HG03558 (cell line): Measurements from ENCODE around the gene OR4C6.
A peak's percentile ranks its signal among the peaks of the same experiment; 100 is the strongest.

Experiments used
- ATAC-seq: cut with Tn5 transposase; IDR thresholded peaks from one replicate; pipeline ENCODE4 v1.9.1; 2021; ENCODE audit warnings: moderate number of reproducible peaks; ENCODE audit not compliant: unreplicated experiment; ENCODE audit errors: extremely low read depth

The OR4C6 gene

GRCh38 chr11:55661901-55662300 lies at the start of gene OR4C6:
Gene OR4C6 (plus strand): TSS chr11:55662201. CDS start chr11:55665167, 2,966 bp downstream.
- no peak for ATAC-seq

- ATAC-seq, result no peak
Measured at GRCh38 chr11:55624531-55624930, 37.5 kb upstream of the OR4C6 start.

GRCh38 chr11:55634813-55635212 lies 27.2 kb upstream of the OR4C6 start, which contains the start of gene OR4P4:
Gene OR4P4 (plus strand): TSS chr11:55635113.
- ATAC-seq, result no peak

GRCh38 chr11:55648027-55648426 lies 14.0 kb upstream of the OR4C6 start, which contains the start of gene OR4S2:
Gene OR4S2 (plus strand): TSS chr11:55648327. CDS start chr11:55650904, 2,577 bp downstream.
- ATAC-seq, result no peak

GRCh38 chr11:55652560-55652959 lies 9.4 kb upstream of the OR4C6 start:
- no peak for ATAC-seq

GRCh38 chr11:55655096-55655495 lies 6.9 kb upstream of the OR4C6 start:
- no peak for ATAC-seq

- ATAC-seq, result peak; percentile 88
Measured at GRCh38 chr11:55658031-55658573, 3.9 kb upstream of the OR4C6 start.

- ATAC-seq, result peak; percentile 25
Measured at GRCh38 chr11:55658608-55659007, 3.4 kb upstream of the OR4C6 start.

- no peak for ATAC-seq
Measured at GRCh38 chr11:55669376-55669775, 7.4 kb downstream of the OR4C6 start.

GRCh38 chr11:55673860-55674259 lies 11.9 kb downstream of the OR4C6 start:
- ATAC-seq, result no peak

- ATAC-seq, result no peak
Measured at GRCh38 chr11:55697817-55698216, 35.8 kb downstream of the OR4C6 start.

- no peak for ATAC-seq
Measured at GRCh38 chr11:55701429-55701828, 39.4 kb downstream of the OR4C6 start.

GRCh38 chr11:55707029-55707428 lies 45.0 kb downstream of the OR4C6 start:
- ATAC-seq, result no peak

GRCh38 chr11:55714982-55715888 lies 53.2 kb downstream of the OR4C6 start:
- ATAC-seq, result no peak
